ENCODE data around the gene HSPA12B.

DNA sequence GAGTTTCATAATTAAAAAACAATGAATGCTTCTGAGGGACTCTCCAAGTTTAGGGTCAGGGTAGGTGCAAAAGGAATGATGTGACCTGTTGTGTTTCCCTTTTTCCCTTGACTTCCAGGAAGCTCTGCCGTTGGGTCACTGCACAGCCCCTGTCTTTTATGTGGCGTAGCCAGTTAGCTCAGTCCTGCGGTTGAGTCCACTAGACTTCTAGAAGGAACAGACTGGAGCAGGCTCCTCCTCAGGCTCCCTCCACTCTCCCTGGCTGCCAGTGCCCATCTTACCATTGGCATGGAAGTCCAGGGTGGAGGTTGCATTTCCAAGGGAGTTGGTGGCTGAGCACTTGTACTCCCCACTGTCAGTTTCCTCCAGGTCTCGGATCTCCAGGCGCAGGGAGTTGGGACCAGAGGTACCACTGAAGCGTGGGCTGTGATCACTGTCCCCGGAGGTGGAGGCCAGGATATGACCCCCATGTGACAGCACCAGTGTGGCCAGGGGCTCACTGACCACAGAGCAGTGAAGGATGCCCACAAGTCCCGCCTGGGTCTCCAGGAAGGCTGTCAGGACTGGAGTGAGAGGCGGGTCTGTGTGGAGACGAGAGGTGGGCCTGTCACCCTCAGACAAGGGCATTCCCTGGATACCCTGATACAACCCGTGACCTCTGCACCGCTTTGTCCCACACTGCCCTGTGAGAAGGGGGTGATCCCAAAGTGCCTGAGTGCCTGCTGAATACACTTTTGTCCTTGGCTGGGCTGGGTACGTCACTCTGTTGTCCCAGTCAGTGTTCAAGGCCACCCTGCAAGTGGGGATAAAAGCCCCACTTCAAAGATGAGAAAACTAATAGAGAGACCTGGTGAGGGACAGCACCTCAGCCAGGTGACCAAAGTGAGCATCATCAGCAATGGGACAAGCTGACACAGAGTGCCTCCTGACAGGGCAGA lies 31.2 kb upstream of the HSPA12B start:
- TF ChIP-seq, protein P1, sequence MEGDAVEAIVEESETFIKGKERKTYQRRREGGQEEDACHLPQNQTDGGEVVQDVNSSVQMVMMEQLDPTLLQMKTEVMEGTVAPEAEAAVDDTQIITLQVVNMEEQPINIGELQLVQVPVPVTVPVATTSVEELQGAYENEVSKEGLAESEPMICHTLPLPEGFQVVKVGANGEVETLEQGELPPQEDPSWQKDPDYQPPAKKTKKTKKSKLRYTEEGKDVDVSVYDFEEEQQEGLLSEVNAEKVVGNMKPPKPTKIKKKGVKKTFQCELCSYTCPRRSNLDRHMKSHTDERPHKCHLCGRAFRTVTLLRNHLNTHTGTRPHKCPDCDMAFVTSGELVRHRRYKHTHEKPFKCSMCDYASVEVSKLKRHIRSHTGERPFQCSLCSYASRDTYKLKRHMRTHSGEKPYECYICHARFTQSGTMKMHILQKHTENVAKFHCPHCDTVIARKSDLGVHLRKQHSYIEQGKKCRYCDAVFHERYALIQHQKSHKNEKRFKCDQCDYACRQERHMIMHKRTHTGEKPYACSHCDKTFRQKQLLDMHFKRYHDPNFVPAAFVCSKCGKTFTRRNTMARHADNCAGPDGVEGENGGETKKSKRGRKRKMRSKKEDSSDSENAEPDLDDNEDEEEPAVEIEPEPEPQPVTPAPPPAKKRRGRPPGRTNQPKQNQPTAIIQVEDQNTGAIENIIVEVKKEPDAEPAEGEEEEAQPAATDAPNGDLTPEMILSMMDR (conservative IDR thresholded peaks at IDR 0.05): no peak
- no peak for TF ChIP-seq ZFX (IDR thresholded peaks at IDR 0.05)
